HG02884 (cell line): Measurements from ENCODE around the gene GRIK4.

ENCODE experiments used
- ATAC-seq: cut with Tn5 transposase; IDR thresholded peaks from one replicate; pipeline ENCODE4 v1.9.1; 2021; ENCODE audit warnings: mild to moderate bottlenecking, moderate library complexity; ENCODE audit not compliant: unreplicated experiment

The GRIK4 gene

DNA sequence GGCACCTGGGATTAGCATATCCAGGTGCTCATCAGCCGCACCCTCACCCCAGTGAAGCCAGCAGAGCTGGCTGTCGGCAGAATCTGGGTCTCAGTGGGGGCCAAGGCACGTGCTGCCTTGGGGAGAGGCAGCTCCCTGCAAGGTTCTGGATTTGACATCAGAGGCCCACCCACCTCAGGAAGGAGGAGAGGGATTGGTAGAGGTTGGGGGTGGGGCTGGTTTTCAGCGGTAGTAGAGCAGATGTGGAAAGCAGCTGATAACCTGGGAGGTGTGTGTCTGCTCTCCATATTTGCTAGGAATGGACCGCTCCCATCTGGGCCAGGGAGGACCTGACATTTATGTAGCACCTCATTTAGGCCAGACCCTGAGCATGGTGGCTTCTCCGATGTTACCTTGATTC, 147.5 kb downstream of the GRIK4 start:
- no peak for ATAC-seq

DNA sequence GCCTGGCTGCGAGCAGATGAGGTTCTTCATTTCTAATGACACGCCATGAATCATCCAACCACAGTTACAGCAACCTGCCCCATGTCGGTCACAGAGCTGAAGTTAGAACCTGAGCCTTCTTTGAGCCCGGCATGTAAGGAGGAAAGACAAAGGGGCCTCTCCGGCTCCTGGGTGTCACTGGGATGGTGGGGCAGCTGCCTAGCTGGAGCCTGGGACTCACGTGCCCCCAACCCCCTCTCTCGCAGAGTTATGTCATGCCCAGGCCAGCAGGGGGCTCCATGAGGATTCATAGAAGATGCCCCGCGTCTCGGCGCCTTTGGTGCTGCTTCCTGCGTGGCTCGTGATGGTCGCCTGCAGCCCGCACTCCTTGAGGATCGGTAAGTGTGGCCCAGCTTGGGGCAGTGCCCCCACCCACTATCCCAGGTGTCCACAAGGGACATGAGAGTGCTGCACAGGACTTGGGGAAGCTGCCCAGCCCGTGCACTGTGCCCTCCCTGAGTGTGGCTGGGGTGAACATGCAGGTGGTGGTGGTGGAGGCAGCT, 148.5 kb downstream of the GRIK4 start:
- ATAC-seq: no peak

DNA sequence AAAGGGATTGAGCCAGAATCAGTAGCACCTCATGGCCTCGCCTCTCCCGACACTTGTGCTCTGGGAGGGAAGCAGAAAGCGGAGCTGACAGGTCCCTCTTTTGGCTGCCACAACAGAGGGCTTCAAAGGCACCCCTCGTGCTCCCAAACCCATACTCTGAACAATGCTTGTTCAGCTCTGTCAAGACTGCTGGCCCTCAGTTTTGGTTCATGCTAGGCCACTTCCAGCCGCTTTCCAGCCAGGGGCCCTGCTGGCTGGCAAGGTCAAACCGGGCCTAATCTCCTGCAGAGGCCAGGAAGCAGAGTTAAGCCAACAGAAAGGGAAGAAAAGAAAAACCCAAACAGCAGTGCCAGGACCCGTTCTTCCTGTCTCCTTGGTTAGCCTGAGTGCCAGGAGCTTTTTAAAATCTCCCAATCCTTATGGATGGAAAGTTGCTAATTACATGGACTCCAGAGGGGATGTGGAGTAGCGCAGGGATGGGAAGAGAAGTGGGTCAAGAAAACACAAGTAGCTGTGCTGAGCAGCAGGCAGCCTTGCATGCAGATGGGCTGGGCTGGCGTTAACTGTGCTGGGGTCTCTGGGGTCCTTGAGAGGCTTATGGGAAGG, 150.6 kb downstream of the GRIK4 start:
- ATAC-seq: no peak

DNA sequence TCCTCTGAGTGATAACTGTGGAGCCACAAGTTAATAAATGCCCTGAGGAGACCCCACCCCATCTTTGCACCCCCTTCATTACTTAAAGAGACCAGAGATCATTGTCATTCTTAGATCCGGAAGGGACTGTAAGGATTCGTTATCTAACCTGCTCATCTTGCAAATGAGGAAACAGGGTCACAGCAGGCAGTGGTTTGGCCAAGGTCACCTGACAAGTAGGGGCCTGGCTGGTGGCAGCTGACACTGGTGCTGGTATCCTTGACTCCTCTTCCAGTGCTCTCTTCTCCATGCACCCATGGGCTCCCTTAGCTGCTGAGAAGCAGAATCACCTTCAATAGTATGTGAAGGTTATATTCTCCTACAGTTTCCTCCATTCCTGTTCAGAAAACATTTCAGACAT, 151.6 kb downstream of the GRIK4 start:
- ATAC-seq: no peak

DNA sequence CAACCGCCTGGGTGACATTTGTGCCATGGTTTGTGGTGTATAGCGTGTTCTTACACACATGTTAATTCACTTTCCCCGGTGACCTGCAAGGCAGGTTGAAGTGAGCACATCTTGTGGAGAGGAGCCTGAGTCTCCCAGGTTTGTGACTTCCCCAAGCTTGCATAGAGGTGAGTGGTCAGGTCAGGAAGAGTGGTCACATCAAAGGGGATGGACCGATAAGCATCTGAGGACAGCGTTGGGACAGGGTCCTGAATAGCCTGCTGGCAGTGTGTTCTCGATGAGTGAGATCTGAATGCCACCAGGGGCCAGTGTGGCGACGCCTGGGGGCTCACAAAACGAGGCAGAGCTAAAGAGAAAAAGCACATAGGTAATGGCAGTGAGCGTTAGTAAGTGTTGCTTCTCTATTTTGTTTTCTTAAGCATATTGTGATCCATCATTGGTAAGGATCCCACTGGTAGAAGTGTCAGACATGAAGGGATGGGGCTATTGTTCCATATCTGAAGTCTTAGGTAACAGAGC, 154.6 kb downstream of the GRIK4 start:
- ATAC-seq: no peak

DNA sequence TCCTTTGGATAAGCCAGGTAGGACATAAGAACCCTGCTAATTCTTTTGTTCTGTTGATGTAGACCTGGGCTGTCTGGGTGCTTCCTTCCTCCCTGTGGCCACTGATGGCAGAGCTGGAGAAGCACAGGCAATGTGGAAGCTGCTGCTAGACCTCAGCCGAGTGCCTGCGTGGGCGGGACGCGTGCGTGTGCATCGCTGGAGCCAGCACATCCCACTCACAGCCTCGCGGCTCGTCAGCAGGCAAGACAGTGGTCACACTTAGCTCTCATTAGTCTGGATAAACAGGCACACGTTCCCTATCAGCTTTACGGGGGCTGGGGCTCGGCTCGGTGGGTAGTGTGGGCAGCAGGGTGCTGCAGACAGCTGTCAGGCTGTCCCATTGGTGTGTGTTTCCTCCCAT, 155.7 kb downstream of the GRIK4 start:
- no peak for ATAC-seq

DNA sequence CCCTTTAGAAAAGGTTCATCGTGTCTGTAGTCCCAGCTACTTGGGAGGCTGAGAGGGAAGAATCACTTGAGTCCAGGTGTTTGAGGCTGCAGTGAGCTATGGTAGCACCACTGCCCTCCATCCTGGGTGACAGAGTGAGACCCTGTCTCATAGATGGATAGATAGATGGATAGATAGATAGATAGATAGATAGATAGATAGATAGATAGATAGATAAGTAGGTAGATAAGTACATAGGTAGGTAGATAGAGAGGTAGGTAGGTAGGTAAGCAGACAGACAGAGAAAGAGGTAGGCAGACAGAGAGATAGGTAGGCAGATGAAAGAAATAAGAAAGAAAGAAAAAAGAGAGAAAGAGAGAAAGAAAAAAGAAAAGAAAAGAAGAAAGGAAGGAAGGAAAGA, 156.4 kb downstream of the GRIK4 start:
- ATAC-seq: no peak

DNA sequence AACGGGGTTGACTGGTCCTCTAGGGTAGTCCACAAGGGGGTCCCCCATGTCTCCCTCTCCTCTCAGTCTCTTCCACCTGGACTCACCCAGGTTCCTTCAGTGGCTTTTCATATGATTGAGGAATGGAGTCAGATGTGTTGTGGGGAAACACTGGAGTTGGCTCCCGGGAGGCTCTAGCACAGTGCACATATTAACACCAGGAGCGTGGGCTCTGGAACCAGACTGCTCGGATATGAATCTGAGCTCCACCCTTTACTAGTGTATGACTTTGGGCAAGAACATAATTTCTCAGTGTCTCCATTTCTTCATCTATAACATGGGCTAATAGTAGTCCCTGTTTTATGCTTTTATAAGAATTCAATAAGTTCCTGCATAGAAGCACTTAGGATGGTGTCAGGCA, 157.0 kb downstream of the GRIK4 start:
- ATAC-seq: no peak

DNA sequence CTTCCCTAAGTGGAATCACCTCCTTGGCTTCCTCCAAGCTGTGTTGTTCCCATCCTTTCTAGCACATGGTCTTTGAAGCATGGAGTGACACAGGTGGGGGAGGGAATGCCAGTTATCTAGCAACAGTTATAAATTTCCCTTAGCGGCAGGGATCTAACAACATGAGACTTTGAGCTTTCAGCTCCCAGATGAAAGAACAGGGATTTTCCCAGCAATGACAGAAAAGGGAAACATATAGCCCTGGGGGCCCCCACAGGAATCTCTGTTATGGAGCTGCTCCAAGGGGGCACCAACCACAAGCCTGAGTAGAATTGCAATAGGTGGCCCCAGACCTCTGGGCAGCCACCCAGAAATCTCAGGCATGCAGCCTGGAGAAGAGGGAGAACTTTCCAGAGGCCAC, 163.0 kb downstream of the GRIK4 start:
- ATAC-seq: no peak

DNA sequence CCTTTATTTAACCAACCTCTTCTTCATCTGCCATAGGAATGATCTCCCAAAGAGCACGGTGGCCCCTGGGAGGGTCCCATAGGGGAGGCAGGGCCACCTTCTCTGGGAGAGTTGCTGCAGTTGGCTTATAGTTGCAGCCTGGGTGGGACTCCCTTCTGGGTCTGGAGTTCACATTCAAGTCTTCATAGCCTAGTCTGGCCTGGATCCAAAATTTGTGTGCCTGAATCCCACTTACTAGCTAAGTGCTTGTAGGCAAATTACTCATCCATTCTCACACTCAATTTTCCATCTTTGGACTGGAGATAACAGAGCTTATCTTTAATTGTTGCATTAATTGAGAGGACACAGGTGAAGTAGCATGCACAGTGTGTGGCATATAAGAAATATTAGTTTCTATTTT, 163.6 kb downstream of the GRIK4 start:
- ATAC-seq: no peak

DNA sequence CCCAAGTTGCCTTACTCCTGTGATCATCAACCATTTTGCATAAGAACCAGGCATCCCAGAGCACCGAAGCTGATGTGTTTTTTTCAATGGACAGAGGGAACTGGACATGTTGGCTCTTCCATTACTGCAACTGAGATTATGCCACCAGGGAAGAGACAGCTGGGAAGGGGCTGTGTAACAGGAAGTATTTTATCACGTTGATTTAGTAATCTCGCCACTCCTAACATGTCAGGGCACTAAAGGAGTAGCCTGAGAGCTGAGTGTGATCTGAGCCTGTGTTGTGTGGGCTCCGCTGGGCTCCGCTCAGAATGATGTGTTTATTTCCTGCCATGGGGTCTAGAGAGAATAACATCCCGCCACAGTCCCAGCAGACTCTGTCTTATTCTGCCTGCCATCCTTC, 165.4 kb downstream of the GRIK4 start:
- ATAC-seq: no peak

DNA sequence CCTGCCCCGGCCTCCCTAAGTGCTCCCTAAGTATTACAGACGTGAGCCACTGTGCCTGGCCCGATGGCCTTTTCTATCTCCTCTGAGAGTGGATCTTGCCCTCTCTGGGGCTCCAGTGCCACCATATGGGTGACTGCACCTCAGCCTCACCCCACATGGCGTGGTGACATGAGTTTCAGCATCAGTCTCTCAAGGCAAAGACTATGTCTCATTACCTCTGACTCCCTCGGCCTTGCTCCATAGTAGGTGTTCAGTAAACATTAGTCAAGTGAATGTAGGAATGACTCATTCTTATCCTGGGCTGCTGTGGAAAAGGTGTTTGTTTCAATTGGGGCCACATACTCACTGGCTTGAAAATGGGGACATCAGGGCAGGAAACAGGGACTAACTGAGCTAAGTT, 168.8 kb downstream of the GRIK4 start:
- ATAC-seq: no peak

DNA sequence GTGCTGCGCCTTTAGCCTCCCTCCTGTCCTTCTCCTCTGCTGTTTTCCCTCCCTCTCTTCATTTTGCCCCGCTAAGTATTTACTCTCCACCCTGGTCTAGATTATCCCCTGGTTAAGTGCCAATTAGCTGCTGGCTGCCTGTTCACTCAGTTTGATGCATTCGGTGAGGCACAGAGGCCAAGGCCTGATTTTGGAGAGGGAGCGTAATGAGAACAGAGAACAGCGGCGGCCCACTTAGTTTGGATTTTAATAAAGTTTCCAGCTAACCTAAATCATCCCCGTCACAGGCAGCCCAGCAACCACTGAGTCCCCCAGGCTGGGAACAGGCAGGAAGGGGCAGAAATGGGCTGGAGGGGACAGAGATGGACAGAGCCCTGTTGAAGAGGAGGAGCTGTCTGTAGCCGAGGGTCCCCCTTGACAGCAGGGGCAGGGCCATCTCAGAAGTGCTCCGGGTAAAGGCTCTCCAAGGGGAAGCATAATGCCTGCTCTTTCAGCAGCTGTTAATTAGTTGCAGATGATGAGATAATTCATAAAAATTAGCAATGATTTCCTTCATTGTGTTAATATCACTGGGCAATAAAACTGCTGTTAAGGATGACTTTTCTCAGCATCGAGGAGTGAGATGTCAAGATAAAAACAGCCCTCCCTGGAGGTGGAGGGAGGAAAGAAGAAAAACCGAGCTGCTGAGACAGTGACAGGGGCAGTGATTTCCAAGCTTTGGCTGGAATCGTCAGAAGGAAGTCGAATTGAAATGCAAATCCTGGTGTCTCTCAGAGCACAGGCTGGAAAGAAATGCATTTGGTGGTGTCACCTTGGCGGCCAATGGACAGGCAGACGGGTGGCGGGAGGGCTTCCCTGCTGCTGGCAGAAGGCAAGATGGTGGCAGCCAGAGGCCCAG, 170.1 kb downstream of the GRIK4 start:
- ATAC-seq: no peak

DNA sequence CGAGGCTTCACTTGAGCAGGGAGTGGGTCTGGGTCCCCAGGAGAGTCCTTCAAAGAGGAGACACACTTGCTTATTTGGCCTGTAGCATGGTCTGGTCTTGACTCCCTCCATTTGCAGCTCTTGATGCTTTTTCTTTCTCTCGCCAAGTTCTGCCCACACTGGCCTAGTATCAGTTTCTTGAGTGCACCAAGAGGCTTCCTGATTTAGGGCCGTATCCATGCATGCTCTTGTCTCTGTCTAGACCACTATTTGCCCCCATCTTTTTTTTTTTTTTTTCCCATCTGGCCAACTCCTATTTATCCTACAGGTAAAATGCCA, 170.7 kb downstream of the GRIK4 start:
- no peak for ATAC-seq

DNA sequence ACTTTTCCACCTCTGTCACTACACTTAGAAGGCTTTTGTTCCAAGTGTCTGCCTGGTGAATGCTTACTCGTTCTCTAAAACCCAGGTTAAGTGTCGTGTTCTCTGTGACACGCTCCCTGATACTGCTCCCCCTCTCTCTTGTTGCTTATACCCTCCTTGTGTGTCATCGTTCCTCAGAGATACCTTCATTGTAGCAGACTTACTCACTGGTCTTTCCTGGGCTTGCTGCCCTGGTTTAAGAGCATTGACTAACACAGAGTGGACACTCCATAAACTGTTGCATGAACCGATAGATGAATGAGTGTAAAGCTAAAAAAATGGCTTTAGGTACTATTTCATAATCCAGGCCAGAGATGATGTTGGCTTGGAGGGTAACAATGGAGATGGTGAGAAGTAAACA, 171.3 kb downstream of the GRIK4 start:
- no peak for ATAC-seq

DNA sequence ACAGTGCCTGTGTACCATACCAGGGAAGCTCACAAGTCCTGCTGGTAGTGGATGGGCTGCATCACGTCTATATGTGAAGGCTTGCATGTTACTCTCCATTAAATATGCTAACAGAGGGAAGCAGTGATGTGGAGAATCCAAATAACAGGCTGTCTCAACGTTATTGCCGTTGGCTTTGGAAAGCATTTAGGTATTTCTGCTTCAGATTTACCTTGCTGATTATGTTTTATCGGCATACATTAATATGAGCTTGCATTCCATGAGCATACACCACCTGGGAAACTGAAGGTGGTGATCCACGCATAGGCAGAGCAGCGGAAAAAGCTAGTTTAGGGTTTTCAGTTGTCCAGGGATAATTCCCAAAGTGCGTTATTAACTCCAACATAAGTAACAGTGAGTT, 175.0 kb downstream of the GRIK4 start:
- ATAC-seq: no peak

DNA sequence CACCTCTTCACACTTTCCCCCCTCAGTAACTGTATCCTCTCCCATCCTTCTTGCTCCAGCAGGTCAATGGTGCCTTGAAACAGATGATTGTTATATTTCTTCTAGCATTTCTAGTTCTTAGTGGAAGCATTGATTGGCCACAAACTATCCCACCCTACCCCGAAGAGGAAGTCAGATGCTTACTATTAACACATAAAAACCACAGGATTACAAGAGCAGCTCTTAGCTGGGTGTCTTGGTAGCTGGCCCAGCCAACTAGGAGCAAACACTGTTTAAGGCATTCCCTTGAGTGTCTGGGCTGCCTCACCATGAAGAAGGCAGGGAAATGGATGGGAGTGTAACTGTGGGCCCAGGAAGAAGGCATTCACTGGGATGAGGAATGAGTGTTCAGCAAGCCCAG, 176.6 kb downstream of the GRIK4 start:
- no peak for ATAC-seq

DNA sequence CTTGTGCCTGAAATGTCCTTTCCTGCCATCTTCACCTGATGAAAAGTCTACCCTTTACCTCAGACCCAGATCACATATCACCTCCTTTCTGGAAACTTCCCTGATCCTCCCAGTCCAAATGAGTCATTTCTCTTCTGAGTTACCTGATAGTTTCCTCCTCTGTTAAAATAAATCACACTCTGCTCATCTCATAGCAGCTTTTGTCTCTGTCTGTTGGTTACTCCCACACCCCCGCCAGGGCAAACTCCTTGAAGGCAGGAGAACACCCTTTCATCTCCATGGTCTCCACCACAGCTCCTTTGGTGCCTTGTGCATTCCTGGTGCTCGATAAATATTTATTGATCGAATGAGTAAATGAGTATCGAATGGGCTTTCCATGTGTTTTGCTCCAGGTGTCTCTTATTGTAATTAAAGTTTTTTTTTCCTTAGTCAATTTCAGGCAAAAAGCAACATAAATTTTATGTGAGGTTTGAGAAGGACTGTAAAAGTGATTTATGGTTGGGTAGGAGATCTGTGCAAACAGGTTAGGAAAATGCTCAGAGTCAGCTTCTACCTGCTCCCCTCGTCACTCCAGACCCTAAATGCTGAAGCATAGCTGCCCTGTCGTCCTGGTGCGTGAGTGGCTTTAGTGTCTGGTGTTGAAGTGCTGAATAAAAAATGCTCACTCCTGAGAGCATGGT, 178.2 kb downstream of the GRIK4 start:
- ATAC-seq: no peak

DNA sequence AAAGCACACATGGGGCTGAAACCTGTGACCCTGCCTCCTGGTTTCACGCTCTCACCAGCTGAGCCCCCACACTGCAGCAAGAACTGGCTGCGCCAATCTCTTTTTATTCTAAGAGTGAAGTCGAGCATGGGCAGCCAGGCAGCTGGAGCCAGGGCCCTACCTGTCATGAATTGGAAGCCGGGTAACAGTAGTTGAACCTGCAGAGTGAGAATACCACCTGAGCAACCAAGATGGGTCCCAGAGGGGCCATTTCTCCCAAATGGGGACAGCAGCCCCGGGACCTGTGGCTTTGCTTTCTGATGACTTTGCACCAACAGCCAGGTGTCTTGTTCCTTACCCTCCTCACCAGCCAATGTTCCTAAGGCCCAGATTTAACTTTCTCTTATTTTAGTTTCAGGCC, 178.9 kb downstream of the GRIK4 start:
- no peak for ATAC-seq

DNA sequence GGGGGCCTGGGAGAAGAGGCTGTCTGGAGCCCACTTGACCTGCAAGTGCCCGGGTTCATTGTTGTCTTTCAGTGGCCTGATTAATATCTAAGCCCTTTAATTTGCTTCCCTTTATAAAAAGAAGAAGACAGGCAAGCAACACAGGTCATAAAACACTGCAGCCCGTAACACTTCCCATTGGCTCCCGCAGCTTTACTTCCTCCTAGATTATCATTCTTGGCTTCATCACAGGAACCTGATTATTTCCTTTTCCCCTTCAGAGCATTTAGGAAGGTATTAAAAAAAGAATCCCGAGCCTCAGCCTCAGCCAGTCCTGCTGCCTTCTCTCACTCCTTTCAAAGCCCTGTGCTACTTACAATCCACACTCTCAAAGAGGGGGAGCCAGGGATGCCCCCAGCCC, 183.2 kb downstream of the GRIK4 start:
- ATAC-seq: no peak

DNA sequence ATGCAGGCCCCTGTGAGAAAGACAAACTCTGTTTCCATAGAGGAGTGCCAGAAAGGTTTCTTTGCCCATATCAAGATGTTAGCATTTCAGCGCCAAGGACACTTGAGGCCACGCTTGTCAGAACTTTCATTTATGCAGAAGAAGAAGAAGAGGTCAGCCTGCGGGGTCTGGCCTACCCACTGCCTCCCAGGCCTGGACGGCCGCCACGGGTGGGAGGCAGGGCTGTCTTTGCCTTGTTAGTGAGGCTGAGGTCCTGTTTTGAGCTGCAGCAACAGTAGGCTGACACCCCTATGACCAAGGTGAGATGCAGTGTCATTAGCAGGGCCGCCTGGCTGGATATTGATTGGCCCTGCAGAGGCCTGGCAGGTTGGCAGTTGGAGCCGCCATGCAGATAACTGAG, 183.9 kb downstream of the GRIK4 start:
- no peak for ATAC-seq

DNA sequence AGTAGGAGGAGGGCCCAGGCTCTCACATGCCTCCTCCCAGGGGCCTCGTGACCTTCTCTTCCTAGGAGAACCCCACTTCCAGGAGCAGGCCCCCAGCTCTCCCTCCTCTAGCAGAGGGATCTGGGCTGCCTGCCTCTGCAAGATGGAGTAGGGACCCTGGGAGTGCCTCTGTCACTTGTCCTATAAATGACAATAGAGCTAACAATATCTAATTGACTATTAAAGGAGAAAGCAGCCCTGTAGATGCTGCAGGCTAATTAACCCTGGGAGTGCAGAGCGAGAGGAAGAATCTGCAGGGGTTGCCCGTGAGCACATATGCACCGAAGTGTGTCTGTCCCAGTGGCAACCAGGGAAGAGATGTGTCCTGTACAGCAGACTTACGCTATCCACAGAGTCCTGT, 184.4 kb downstream of the GRIK4 start:
- ATAC-seq: no peak
